HepG2 (cell line): ENCODE results near the gene DLG2. TPM values are rescaled to one million over a fixed set of nuclear protein-coding genes. Genes with fewer than 3 reads are reported as not detected.

ENCODE experiments used
- AHR ChIP-seq: IDR thresholded peaks from 2 replicates; pipeline ENCODE4 v1.6.1; 2018; ENCODE audit warnings: missing genetic modification reagents, missing compliant biosample characterization
- CENPT ChIP-seq: sonication (generic); formaldehyde crosslinking; IDR thresholded peaks from 2 replicates; pipeline ENCODE4 v1.8.0; 2022; ENCODE audit warnings: low read depth, mild to moderate bottlenecking, moderate library complexity, missing genetic modification reagents
- GABPB1 ChIP-seq: IDR thresholded peaks from 2 replicates; pipeline ENCODE4 v1.6.1; 2016; ENCODE audit warnings: mild to moderate bottlenecking, missing genetic modification reagents, moderate library complexity, missing compliant biosample characterization
- IKZF1 ChIP-seq: fragments of 450-650 bp; IDR thresholded peaks from 2 replicates; pipeline ENCODE4 v1.7.1; 2016
- KDM3A ChIP-seq: IDR thresholded peaks from 2 replicates; pipeline ENCODE4 v1.6.1; 2018; ENCODE audit warnings: low read depth, missing compliant biosample characterization
- NCOA5 ChIP-seq: sonication (generic); formaldehyde crosslinking; IDR thresholded peaks from 2 replicates; pipeline ENCODE4 v1.4.0; 2020; ENCODE audit warnings: missing genetic modification reagents
- SMAD3 ChIP-seq: sonication (generic); formaldehyde crosslinking; IDR thresholded peaks from 2 replicates; pipeline ENCODE4 v1.4.0; 2020; ENCODE audit warnings: missing genetic modification reagents
- TGIF2 ChIP-seq: IDR thresholded peaks from 2 replicates; pipeline ENCODE4 v1.6.1; 2016; ENCODE audit warnings: control low read depth, missing compliant biosample characterization
- ZBTB40 ChIP-seq, 2 experiments: fragments of 450-650 bp in 1 of 2; sonication (generic) in 1 of 2; formaldehyde crosslinking in 1 of 2; IDR thresholded peaks; 2 replicates each; pipeline versions ENCODE4 v1.6.1 to v1.8.0; 2016 to 2022; ENCODE audit warnings: antibody characterized with exemption in 1 of 2, mild to moderate bottlenecking in 1 of 2, missing genetic modification reagents in 1 of 2
- ZNF136 ChIP-seq: sonication (generic); formaldehyde crosslinking; IDR thresholded peaks from 2 replicates; pipeline ENCODE4 v1.8.1; 2022; ENCODE audit warnings: low read depth, mild to moderate bottlenecking, moderate library complexity, missing genetic modification reagents
- polyA plus RNA-seq, 8 experiments: library from polyadenylated mRNA; depleted of rRNA in 3 of 8; stranded (reverse) in 7 of 8; unstranded in 1 of 8; fragments of >200 nt; fragmentation: Illumina TruSeq in 4 of 8; extraction: Trizol in 4 of 8; gene quantifications; 2 replicates each; pipeline versions ENCODE4 v1.2.1 to v1.2.3, GENCODE V29; 2011 to 2016; ENCODE audit warnings: low read depth in 4 of 8, missing spikeins in 1 of 8, mixed read lengths in 1 of 8; ENCODE audit not compliant: insufficient read depth in 1 of 8
- total RNA-seq, 5 experiments: library from RNA; depleted of rRNA; stranded (reverse); fragments of >200 nt; fragmentation: Illumina TruSeq; extraction: Trizol; gene quantifications; 2 replicates each; pipeline ENCODE4 v1.2.3, GENCODE V29; 2016; ENCODE audit warnings: low read depth in 1 of 5
- TF ChIP-seq, protein P1 (sequence below): sonication (generic); formaldehyde crosslinking; IDR thresholded peaks from 2 replicates; pipeline ENCODE4 v1.4.0; 2020; ENCODE audit warnings: missing genetic modification reagents
- TF ChIP-seq, protein P2 (sequence below): sonication (generic); formaldehyde crosslinking; IDR thresholded peaks from 2 replicates; pipeline ENCODE4 v1.9.0; 2021; ENCODE audit warnings: missing genetic modification reagents, mild to moderate bottlenecking, borderline replicate concordance
- TF ChIP-seq, protein P3 (sequence below): sonication (generic); formaldehyde crosslinking; IDR thresholded peaks from 2 replicates; pipeline ENCODE4 v1.4.0; 2020; ENCODE audit warnings: missing genetic modification reagents
- TF ChIP-seq, protein P4 (sequence below): sonication (generic); formaldehyde crosslinking; IDR thresholded peaks from 2 replicates; pipeline ENCODE4 v1.4.0; 2020; ENCODE audit warnings: mild to moderate bottlenecking, missing genetic modification reagents

The DLG2 gene
- total and polyA plus RNA-seq, 2 of the 13 experiments (the other 11 are each of a cell fraction or from before 2014, with no cell fraction given), result 0.46 to 1.0 TPM

DNA sequence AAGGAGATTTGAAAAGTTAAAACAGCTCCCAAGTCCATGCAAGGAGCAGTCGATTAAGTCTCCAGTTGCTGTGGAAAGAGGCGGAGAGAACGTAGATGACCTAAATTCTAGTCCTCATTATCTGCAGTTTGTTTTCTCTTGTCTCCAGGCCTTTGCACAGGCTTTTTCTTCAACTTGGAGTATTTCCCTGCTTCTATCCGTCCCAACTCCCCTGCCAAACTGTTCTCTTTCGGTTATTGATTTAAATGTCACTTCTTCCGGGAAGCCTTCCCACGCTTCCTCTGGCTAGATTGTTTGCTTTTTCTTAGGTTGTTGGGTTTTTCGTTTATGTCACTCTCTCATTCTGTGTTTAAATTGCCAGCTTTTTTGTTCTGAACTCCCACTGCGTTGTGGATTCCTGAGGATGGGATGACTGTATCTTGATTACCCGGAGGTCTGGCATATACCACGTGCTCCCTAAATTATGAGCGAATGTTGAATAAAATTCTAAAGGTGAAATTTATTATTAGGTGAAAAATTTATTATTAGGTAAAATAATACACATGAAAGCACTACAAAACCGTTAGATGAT is 1.7 kb upstream of the DLG2 start (continued):
- TF ChIP-seq, protein P1, sequence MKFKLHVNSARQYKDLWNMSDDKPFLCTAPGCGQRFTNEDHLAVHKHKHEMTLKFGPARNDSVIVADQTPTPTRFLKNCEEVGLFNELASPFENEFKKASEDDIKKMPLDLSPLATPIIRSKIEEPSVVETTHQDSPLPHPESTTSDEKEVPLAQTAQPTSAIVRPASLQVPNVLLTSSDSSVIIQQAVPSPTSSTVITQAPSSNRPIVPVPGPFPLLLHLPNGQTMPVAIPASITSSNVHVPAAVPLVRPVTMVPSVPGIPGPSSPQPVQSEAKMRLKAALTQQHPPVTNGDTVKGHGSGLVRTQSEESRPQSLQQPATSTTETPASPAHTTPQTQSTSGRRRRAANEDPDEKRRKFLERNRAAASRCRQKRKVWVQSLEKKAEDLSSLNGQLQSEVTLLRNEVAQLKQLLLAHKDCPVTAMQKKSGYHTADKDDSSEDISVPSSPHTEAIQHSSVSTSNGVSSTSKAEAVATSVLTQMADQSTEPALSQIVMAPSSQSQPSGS (CRISPR knock-in tag), result no peak
- TF ChIP-seq, protein P2, sequence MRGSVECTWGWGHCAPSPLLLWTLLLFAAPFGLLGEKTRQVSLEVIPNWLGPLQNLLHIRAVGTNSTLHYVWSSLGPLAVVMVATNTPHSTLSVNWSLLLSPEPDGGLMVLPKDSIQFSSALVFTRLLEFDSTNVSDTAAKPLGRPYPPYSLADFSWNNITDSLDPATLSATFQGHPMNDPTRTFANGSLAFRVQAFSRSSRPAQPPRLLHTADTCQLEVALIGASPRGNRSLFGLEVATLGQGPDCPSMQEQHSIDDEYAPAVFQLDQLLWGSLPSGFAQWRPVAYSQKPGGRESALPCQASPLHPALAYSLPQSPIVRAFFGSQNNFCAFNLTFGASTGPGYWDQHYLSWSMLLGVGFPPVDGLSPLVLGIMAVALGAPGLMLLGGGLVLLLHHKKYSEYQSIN (CRISPR knock-in tag), result no peak
- TF ChIP-seq, protein P3, sequence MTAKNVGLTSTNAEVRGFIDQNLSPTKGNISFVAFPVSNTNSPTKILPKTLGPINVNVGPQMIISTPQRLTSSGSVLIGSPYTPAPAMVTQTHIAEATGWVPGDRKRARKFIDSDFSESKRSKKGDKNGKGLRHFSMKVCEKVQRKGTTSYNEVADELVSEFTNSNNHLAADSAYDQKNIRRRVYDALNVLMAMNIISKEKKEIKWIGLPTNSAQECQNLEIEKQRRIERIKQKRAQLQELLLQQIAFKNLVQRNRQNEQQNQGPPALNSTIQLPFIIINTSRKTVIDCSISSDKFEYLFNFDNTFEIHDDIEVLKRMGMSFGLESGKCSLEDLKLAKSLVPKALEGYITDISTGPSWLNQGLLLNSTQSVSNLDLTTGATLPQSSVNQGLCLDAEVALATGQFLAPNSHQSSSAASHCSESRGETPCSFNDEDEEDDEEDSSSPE (CRISPR knock-in tag), result no peak
- TF ChIP-seq ZNF136 (CRISPR knock-in tag) (no peak), TGIF2 (CRISPR knock-in tag) (peak; percentile 67; the same call in 1 of the 2 replicates), CENPT (CRISPR knock-in tag) (no peak), IKZF1 (no peak), ZBTB40 (IDR thresholded peaks at IDR 0.05) (no peak), ZBTB40 (CRISPR knock-in tag; IDR thresholded peaks at IDR 0.05) (no peak), GABPB1 (CRISPR knock-in tag) (no peak), NCOA5 (CRISPR knock-in tag) (no peak), KDM3A (CRISPR knock-in tag) (no peak), SMAD3 (CRISPR knock-in tag) (no peak; the same call in 1 of the 2 replicates), AHR (CRISPR knock-in tag) (no peak)
- TF ChIP-seq, protein P4, sequence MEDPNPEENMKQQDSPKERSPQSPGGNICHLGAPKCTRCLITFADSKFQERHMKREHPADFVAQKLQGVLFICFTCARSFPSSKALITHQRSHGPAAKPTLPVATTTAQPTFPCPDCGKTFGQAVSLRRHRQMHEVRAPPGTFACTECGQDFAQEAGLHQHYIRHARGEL, result no peak
